Keratinocyte (primary cell): Measurements from ENCODE around the gene KIF26A.

Experiments used
- CTCF ChIP-seq, 3 experiments: IDR thresholded peaks in 1 of 3; conservative IDR thresholded peaks in 1 of 3; optimal IDR thresholded peaks in 1 of 3; 2 replicates in 2 of 3; 3 replicates in 1 of 3; pipeline versions ENCODE3 to v1.5.1; 2011; ENCODE audit warnings: low read length in 3 of 3, mild to moderate bottlenecking in 3 of 3, moderate library complexity in 2 of 3, control low read depth in 1 of 3, inconsistent platforms in 1 of 3; ENCODE audit not compliant: insufficient read depth in 2 of 3; ENCODE audit errors: extremely low read depth in 1 of 3
- EZH2 ChIP-seq: IDR thresholded peaks from one replicate; pipeline ENCODE4 v1.6.1; 2012; ENCODE audit warnings: inconsistent platforms, mild to moderate bottlenecking, low read length, moderate library complexity

DNA sequence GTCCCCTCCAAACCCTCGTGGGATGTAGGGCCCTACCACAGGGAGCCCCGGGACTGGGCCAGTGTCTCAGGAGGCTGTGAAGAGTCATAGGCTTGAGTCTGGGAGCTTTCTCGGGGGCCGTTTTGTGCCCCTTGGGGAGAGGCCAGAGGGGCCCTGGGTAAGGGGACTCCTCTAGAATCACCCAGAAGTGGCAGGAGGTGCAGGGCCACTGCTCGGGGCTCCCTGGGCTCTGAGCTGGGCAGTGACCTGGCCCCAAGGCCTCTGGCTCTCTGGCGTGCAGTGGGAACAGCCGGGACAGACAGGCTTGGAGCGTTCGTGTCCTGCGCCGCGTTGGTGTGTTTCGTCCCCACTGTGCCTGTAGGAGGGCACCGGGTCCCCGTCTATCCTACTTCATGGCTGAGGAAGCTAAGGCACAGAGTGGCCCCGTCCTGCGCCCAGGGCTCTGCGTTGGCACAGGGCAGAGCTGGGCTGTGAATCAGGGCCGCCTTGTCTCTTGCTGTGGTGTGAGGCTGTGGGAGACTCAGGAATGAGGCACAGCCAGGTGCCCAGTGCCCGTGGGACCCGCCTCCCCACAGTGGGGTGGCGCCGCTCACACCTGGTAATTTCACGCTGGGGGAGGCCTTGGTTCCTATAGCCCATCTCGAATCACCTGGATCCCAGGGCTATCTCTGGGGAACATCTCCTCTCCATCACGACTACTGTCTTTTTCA, 23.8 kb upstream of the KIF26A start:
- TF ChIP-seq CTCF (optimal IDR thresholded peaks at IDR 0.05 in 1 of 3, IDR thresholded peaks at IDR 0.05 in 1 of 3, conservative IDR thresholded peaks at IDR 0.05 in 1 of 3; ENCODE audit: extremely low read depth in 1 of 3, insufficient read depth in 2 of 3, low read length in 3 of 3) (no peak), EZH2 (no peak)
